H7 (cell line): ENCODE data around the gene RAB11FIP3. TPM values are rescaled to one million over a fixed set of nuclear protein-coding genes. Genes with fewer than 3 reads are reported as not detected.
A peak's percentile ranks its signal among the peaks of the same experiment; 100 is the strongest.

ENCODE experiments used
- DNase-seq: peaks from one replicate; pipeline ENCODE4 v3.0.0; 2012
- H3K27me3 ChIP-seq: 2 replicates; pipeline ENCODE4 v1.6.0; 2011; ENCODE audit warnings: mild to moderate bottlenecking, low read length; ENCODE audit not compliant: control insufficient read depth, insufficient read depth
- H3K36me3 ChIP-seq: replicated peaks from 2 replicates; pipeline ENCODE4 v1.5.1; 2011; ENCODE audit warnings: low read length; ENCODE audit not compliant: control insufficient read depth, insufficient read depth
- H3K4me3 ChIP-seq: 2 replicates; pipeline ENCODE4 v1.5.1; 2011; ENCODE audit warnings: low read depth, mild to moderate bottlenecking, control low read depth, low read length, moderate library complexity; ENCODE audit not compliant: insufficient read depth
- total RNA-seq: library from RNA; depleted of rRNA; stranded (reverse); fragments of >200 nt; shearing (Covaris generic); gene quantifications from 2 replicates; pipeline ENCODE4 v1.2.3, GENCODE V29; 2014

RAB11FIP3 gene
- total RNA-seq, 1 experiment from 2014 or later: 27.9 TPM

- H3K4me3 ChIP-seq: peak overlapping the region; percentile 68
- no peaks in the 10 kb centered on the region for H3K36me3 ChIP-seq
- DNase-seq: no peak
- H3K27me3 ChIP-seq: peaks cover 28% of the 10 kb centered on the region
These were observed 797 bp upstream of the RAB11FIP3 start for GRCh38 chr16:424623-425081.

GRCh38 chr16:425740-426114 lies 278 bp downstream of the RAB11FIP3 start:
- no peak for DNase-seq
- H3K4me3 ChIP-seq: peak overlapping the region; percentile 68

GRCh38 chr16:426115-426905 lies 861 bp downstream of the RAB11FIP3 start:
- peaks cover 28% of the 10 kb centered on the region for H3K27me3 ChIP-seq
- H3K36me3 ChIP-seq: no peaks in the 10 kb centered on the region
- peak overlapping the region; percentile 68 for H3K4me3 ChIP-seq
- peak; percentile 86 for DNase-seq

More at GRCh38 chr16:425740-426114, 278 bp downstream of the RAB11FIP3 start:
- peaks cover 28% of the 10 kb centered on the region for H3K27me3 ChIP-seq
- no peaks in the 10 kb centered on the region for H3K36me3 ChIP-seq

DNA sequence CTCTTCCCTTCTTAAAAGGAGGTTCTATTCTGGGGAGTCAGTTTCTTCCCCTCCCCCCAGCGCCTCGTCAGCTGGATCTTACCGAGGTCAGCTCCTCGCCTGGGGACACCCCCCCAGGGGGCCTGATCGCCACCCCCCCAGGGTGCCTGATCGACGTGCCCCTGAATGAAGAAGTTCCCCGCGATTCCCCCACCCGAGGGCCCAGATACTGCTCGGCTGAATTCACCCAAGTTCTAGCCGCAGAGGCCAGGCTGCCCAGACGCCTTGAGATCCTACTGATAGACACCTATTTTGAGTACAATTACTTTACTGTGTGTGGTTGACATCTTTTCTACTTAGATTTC lies 1.4 kb downstream of the RAB11FIP3 start:
- no peak for DNase-seq
- Histone ChIP-seq H3K36me3 (no peaks in the 10 kb centered on the region), H3K4me3 (peak overlapping the region; percentile 68), H3K27me3 (peaks cover 28% of the 10 kb centered on the region)

GRCh38 chr16:427250-427649 lies 1.8 kb downstream of the RAB11FIP3 start:
- H3K4me3 ChIP-seq: 0 out of 2 replicates have a peak overlapping the region, but pooled peaks have one; percentile 9
- peaks cover 28% of the 10 kb centered on the region for H3K27me3 ChIP-seq
- no peaks in the 10 kb centered on the region for H3K36me3 ChIP-seq
- peak; percentile 34 for DNase-seq

GRCh38 chr16:430904-431303 lies 5.5 kb downstream of the RAB11FIP3 start:
- DNase-seq: no peak
- Histone ChIP-seq H3K27me3 (peaks cover 8% of the 10 kb centered on the region), H3K36me3 (no peaks in the 10 kb centered on the region), H3K4me3 (no peak overlapping the region)

DNA sequence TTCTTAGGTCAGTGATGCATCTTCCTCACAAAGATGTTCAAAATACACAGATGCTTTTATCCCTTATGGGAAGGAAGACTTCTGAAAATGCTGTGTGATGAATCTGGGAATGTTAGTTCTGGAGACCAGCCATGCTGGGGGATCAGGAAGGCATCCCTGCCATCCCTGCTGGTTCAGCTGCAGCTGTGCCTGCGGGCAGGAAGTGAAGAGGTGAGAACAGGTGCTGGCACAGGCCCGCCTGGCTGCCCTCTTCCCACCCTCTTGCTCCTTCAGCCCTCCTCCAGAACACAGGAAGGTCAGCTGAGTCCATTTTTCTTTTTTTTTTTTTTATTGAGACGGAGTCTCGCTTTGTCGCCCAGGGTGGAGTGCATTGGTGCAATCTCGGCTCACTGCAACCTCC lies 15.2 kb downstream of the RAB11FIP3 start:
- H3K27me3 ChIP-seq: no peaks in the 10 kb centered on the region
- DNase-seq: no peak
- H3K36me3 ChIP-seq: no peaks in the 10 kb centered on the region; the same call in 1 of the 2 replicates
- no peak overlapping the region for H3K4me3 ChIP-seq

GRCh38 chr16:441447-441846 lies 16.0 kb downstream of the RAB11FIP3 start:
- no peaks in the 10 kb centered on the region; the same call in 1 of the 2 replicates for H3K36me3 ChIP-seq

DNA sequence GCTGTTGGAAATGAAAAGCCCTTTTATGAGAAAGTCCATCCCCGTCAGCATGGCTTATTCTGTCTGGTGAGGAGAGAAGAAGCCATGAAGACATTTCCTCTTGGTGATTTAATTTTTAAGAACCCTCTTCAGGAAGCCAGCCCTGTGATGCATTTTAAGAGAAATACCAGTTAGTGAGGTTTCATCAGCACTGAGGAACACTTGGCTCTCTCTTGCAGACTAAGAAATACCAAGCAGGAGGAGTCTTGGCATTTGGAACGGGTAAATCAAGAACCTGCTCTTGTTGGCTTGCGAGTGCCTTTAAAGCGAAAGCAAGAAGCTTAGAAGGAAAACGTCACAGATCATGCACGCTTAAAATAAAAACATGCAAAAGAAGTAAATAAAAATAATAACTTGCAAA lies 17.5 kb downstream of the RAB11FIP3 start:
- DNase-seq: no peak
- Histone ChIP-seq H3K27me3 (no peaks in the 10 kb centered on the region), H3K36me3 (no peaks in the 10 kb centered on the region; the same call in 1 of the 2 replicates), H3K4me3 (no peak overlapping the region)

More at GRCh38 chr16:441447-441846, 16.0 kb downstream of the RAB11FIP3 start:
- DNase-seq: no peak
- Histone ChIP-seq H3K27me3 (no peaks in the 10 kb centered on the region), H3K4me3 (no peak overlapping the region)

GRCh38 chr16:444027-444426 lies 18.6 kb downstream of the RAB11FIP3 start:
- no peak for DNase-seq
- H3K36me3 ChIP-seq: no peaks in the 10 kb centered on the region; the same call in 1 of the 2 replicates
- no peak overlapping the region for H3K4me3 ChIP-seq
- no peaks in the 10 kb centered on the region for H3K27me3 ChIP-seq

DNA sequence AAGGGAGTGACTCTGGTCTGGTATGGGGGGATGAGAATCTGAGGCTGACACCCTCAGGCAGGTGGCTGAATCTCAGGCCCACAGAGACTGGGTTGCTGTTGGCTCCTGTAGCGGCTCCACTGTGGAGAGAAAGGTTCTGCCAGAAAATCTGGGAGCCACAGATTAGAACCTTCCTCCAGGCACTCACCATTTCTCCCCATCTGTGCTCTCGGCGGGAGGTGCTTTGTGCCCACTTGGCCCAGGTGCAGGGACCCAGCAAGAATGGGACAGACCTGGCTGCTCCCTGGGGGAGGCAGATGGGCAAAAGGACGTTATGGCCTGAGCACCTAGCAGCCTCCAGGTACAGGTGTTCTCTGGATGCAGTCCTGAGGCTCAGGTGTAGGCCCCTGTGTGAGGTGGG lies 20.1 kb downstream of the RAB11FIP3 start:
- no peaks in the 10 kb centered on the region for H3K27me3 ChIP-seq
- DNase-seq: peak; percentile 42
- no peaks in the 10 kb centered on the region for H3K36me3 ChIP-seq
- no peak overlapping the region for H3K4me3 ChIP-seq

DNA sequence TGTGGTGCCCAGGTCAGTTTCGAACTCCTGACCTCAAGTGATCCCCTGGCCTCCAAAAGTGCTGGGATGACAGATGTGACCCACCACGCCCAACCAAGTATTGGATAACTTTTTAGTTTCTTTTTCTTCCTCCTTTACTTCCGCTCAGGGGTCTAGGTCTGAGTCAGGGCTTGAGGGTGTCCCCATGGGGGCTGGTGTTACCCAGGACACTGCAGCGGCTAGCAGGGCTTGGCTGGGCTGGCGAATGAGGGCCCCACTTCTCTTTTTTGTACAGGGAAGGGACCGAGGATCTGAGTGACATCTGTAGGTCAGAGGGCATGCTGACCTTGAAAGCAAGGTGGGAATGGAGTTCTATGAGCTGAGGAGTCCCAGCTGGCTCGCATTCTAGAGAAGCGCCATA lies 24.9 kb downstream of the RAB11FIP3 start:
- no peak for DNase-seq
- H3K36me3 ChIP-seq: no peaks in the 10 kb centered on the region
- no peak overlapping the region for H3K4me3 ChIP-seq
- H3K27me3 ChIP-seq: no peaks in the 10 kb centered on the region

GRCh38 chr16:450785-451512 lies 25.5 kb downstream of the RAB11FIP3 start:
- DNase-seq: no peak
- no peaks in the 10 kb centered on the region for H3K27me3 ChIP-seq
- H3K36me3 ChIP-seq: no peaks in the 10 kb centered on the region
- no peak overlapping the region for H3K4me3 ChIP-seq

DNA sequence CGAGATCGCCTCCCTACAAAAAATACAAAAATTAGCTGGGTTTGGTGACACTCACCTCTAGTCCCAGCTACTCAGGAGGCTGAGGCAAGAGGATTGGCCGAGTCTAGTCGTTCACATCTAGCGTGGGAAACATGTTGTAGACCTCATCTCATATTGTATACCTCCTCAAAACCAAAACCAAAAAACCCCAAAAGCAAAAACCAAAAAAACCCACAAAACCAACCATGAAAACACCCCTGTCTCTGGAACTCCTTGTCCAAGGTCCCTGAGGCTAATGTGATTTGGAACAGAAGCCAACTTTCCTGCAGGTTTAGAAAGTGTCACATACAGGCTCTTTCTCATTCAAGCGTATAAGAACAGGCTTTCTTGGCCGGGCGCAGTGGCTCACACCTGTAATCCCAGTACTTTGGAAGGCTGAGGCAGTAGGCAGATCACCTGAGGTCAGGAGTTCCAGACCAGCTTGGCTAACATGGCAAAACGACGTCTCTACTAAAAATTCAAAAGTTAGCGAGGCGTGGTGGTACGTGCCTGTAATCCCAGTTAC lies 29.0 kb downstream of the RAB11FIP3 start:
- no peaks in the 10 kb centered on the region for H3K27me3 ChIP-seq
- no peak overlapping the region for H3K4me3 ChIP-seq
- DNase-seq: no peak
- no peaks in the 10 kb centered on the region for H3K36me3 ChIP-seq

DNA sequence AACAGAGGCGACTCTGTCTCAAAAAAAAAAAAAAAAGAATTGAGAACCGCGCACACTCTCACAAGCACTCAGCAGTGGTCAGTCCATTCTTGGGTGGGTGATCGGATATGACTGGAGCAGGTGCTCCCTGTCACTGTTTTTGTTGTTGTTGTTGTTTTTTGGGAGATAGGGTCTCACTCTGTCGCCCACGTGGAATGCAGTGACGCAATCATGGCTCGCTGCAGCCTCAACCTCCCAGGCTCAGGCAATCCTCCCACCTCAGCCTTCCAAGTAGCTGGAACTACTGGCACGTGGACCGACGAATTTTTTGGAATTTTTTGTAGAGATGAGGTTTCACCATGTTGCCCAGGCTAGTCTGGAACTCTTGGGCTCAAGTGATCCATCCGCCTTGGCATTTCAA lies 30.0 kb downstream of the RAB11FIP3 start:
- Histone ChIP-seq H3K36me3 (no peaks in the 10 kb centered on the region), H3K27me3 (no peaks in the 10 kb centered on the region), H3K4me3 (no peak overlapping the region)
- DNase-seq: no peak
